T-cell (primary cell): ENCODE data around the gene ETV5. TPM values are rescaled to one million over a fixed set of nuclear protein-coding genes. Genes with fewer than 3 reads are reported as not detected.

Source experiments
- ATAC-seq, 4 experiments: fragments of 200-7000 bp in 3 of 4; fragments of 150-1000 bp in 1 of 4; cut with Tn5 transposase; replicated peaks in 1 of 4; 1 replicate in 3 of 4; 2 replicates in 1 of 4; pipeline ENCODE4 v1.10.0; 2021; ENCODE audit warnings: moderate library complexity in 3 of 4, mild to moderate bottlenecking in 2 of 4, moderate number of reproducible peaks in 1 of 4
- CTCF ChIA-PET, 2 donors: fragments of 300-600 bp; sonication (Branson Sonifier 250); formaldehyde crosslinking; loops; one replicate each; lab custom pipeline; 2022; ENCODE audit warnings: antibody characterized with exemption in 2 of 2; lab: Charles Lee
- POLR2A ChIA-PET, 2 donors: fragments of 300-600 bp; sonication (Branson Sonifier 250); formaldehyde crosslinking; loops; one replicate each; lab custom pipeline; 2022; ENCODE audit warnings: antibody characterized with exemption in 2 of 2; lab: Charles Lee
- DNase-seq, 35 experiments: peaks; one replicate each; pipeline versions ENCODE4 v3.0.0 to v3.0.0-alpha.2; 2013 to 2023
- H3K27ac ChIP-seq: one replicate; pipeline ENCODE4 v1.5.1; 2013; ENCODE audit warnings: low read length
- H3K27me3 ChIP-seq, 2 experiments: replicated peaks in 1 of 2; 1 replicate in 1 of 2; 2 replicates in 1 of 2; pipeline versions ENCODE4 v1.6.1 to v1.7.0; 2013; ENCODE audit warnings: low read length in 1 of 2, mixed read lengths in 1 of 2; ENCODE audit not compliant: control insufficient read depth in 2 of 2, insufficient read depth in 2 of 2; ENCODE audit errors: extremely low read depth in 1 of 2
- H3K36me3 ChIP-seq, 2 donors: 1 replicate in 1 of 2; 2 replicates in 1 of 2; pipeline versions ENCODE4 v1.6.1 to v1.7.0; 2013; ENCODE audit warnings: low read length in 1 of 2; ENCODE audit not compliant: control insufficient read depth in 2 of 2, insufficient read depth in 1 of 2; ENCODE audit errors: extremely low read depth in 1 of 2
- H3K4me1 ChIP-seq, 2 experiments: 1 replicate in 1 of 2; 2 replicates in 1 of 2; pipeline versions ENCODE4 v1.6.1 to v1.7.0; 2013; ENCODE audit warnings: low read length in 2 of 2, mixed read lengths in 1 of 2; ENCODE audit not compliant: insufficient read depth in 2 of 2, control insufficient read depth in 1 of 2; ENCODE audit errors: extremely low read depth in 1 of 2
- H3K4me3 ChIP-seq, 2 donors: 1 replicate in 1 of 2; 2 replicates in 1 of 2; pipeline versions ENCODE4 v1.5.1 to v1.7.0; 2013; ENCODE audit warnings: mild to moderate bottlenecking in 2 of 2, low read length in 1 of 2, moderate library complexity in 1 of 2; ENCODE audit not compliant: control insufficient read depth in 1 of 2; ENCODE audit errors: extremely low read depth in 1 of 2
- H3K9me3 ChIP-seq: 2 replicates; pipeline ENCODE4 v1.7.0; 2013
- H3K27ac Mint-ChIP-seq, 2 donors: one replicate each; pipeline ENCODE4 v1.8.0; 2020 to 2021; ENCODE audit warnings: mild to moderate bottlenecking in 2 of 2, mixed read lengths in 2 of 2
- H3K27me3 Mint-ChIP-seq, 2 donors: one replicate each; pipeline ENCODE4 v1.8.0; 2021 to 2022; ENCODE audit warnings: mixed read lengths in 2 of 2
- H3K36me3 Mint-ChIP-seq: one replicate; pipeline ENCODE4 v1.8.0; 2021; ENCODE audit warnings: mixed read lengths
- H3K4me1 Mint-ChIP-seq, 3 donors: one replicate each; pipeline ENCODE4 v1.8.0; 2020 to 2022; ENCODE audit warnings: mixed read lengths in 3 of 3, mild to moderate bottlenecking in 1 of 3
- H3K4me3 Mint-ChIP-seq, 3 donors: one replicate each; pipeline ENCODE4 v1.8.0; 2020 to 2022; ENCODE audit warnings: mild to moderate bottlenecking in 3 of 3, mixed read lengths in 3 of 3, moderate library complexity in 3 of 3
- H3K9me3 Mint-ChIP-seq, 3 donors: one replicate each; pipeline ENCODE4 v1.8.0; 2020 to 2022; ENCODE audit warnings: mixed read lengths in 3 of 3
- WGBS: methylation state at CpG from one replicate; pipeline ENCODE4 v1.1.5; 2013; ENCODE audit warnings: missing lambda C conversion rate; ENCODE audit not compliant: insufficient coverage; 5-methylcytosine and 5-hydroxymethylcytosine counted together
- total RNA-seq, 35 experiments: library from RNA in 6 of 35; stranded (reverse) in 6 of 35; fragments of 120-200 nt in 1 of 35; gene quantifications; one replicate each; pipeline versions ENCODE4 v1.2.1 to v1.2.4 and lab custom pipeline; 2013 to 2026

The ETV5 gene
- total RNA-seq, 5 donors from 2014 or later (not counting 1 experiment from before 2014, with no cell fraction given), result 0.32 to 0.93 (median 0.36) TPM; not detected in 1

GRCh38 chr3:186059192-186059591, 49.7 kb downstream of the ETV5 start:
- ATAC-seq (no peak), DNase-seq (no peak)
- POLR2A ChIA-PET, result no interaction called here
- H3K4me1 Mint-ChIP-seq, result peaks cover 10 to 12% (median 12%) of the 10 kb centered on the region in 3 donors
- H3K36me3 ChIP-seq, result no peaks in the 10 kb centered on the region
- H3K27me3 ChIP-seq, result peaks cover 0 to 7% of the 10 kb centered on the region in 2 experiments
- no peaks in the 10 kb centered on the region for H3K9me3 ChIP-seq
- WGBS, result 83% methylated on average over 2 of the region's 6 CpGs
- CTCF ChIA-PET, result interaction anchor here in 1 of 2 donors (0.6 kb wide), 1 partner anchor 105 kb away, joined by 8 read pairs; no protein-coding TSS in a partner anchor
- no peak overlapping the region for H3K4me3 ChIP-seq
- peaks cover 25 to 33% of the 10 kb centered on the region in 2 donors for H3K27me3 Mint-ChIP-seq
- no peak overlapping the region for H3K27ac ChIP-seq
- peaks cover 4 to 5% of the 10 kb centered on the region in 2 experiments for H3K4me1 ChIP-seq
- no peak overlapping the region for H3K4me3 Mint-ChIP-seq
- H3K9me3 Mint-ChIP-seq, result no peaks in the 10 kb centered on the region
- H3K36me3 Mint-ChIP-seq, result no peaks in the 10 kb centered on the region
- H3K27ac Mint-ChIP-seq, result no peak overlapping the region

GRCh38 chr3:186058225-186058624, 50.7 kb downstream of the ETV5 start:
- H3K9me3 ChIP-seq, result no peaks in the 10 kb centered on the region
- DNase-seq (no peak), ATAC-seq (no peak)
- no peak overlapping the region for H3K27ac ChIP-seq
- WGBS, result 88% methylated on average over 5 of the region's 6 CpGs
- ChIA-PET CTCF (interaction anchor here in 1 of 2 donors (0.7 kb wide), 1 partner anchor 47 kb away, joined by 4 read pairs; no protein-coding TSS in a partner anchor), POLR2A (no interaction called here)
- Mint-ChIP-seq H3K4me1 (peaks cover 10 to 12% (median 12%) of the 10 kb centered on the region in 3 donors), H3K27me3 (peaks cover 22 to 34% of the 10 kb centered on the region in 2 donors), H3K9me3 (no peaks in the 10 kb centered on the region), H3K4me3 (no peak overlapping the region), H3K36me3 (no peaks in the 10 kb centered on the region), H3K27ac (no peak overlapping the region)
- H3K4me3 ChIP-seq, result no peak overlapping the region
- H3K27me3 ChIP-seq, result peaks cover 0 to 11% of the 10 kb centered on the region in 2 experiments
- H3K4me1 ChIP-seq, result peaks cover 4 to 5% of the 10 kb centered on the region in 2 experiments
- no peaks in the 10 kb centered on the region for H3K36me3 ChIP-seq

GRCh38 chr3:186057594-186057993, 51.3 kb downstream of the ETV5 start:
- Mint-ChIP-seq H3K27ac (no peak overlapping the region), H3K27me3 (peaks cover 22 to 32% of the 10 kb centered on the region in 2 donors), H3K4me3 (no peak overlapping the region), H3K4me1 (peaks cover 10 to 12% (median 12%) of the 10 kb centered on the region in 3 donors), H3K9me3 (no peaks in the 10 kb centered on the region), H3K36me3 (no peaks in the 10 kb centered on the region)
- no peak overlapping the region for H3K27ac ChIP-seq
- WGBS, result 83% methylated on average over 2 of the region's 4 CpGs
- ChIA-PET POLR2A (no interaction called here), CTCF (no interaction called here)
- peaks cover 0 to 11% of the 10 kb centered on the region in 2 experiments for H3K27me3 ChIP-seq
- DNase-seq, result no peak
- H3K9me3 ChIP-seq, result no peaks in the 10 kb centered on the region
- no peaks in the 10 kb centered on the region for H3K36me3 ChIP-seq
- H3K4me3 ChIP-seq, result no peak overlapping the region
- no peak for ATAC-seq
- H3K4me1 ChIP-seq, result peaks cover 4 to 5% of the 10 kb centered on the region in 2 experiments

- Histone ChIP-seq H3K27ac (no peak overlapping the region), H3K9me3 (no peaks in the 10 kb centered on the region), H3K4me3 (no peak overlapping the region), H3K36me3 (no peaks in the 10 kb centered on the region), H3K4me1 (peaks cover 0 to 3% of the 10 kb centered on the region in 2 experiments), H3K27me3 (peaks cover 0 to 8% of the 10 kb centered on the region in 2 experiments)
- Mint-ChIP-seq H3K27ac (no peak overlapping the region), H3K4me3 (no peak overlapping the region), H3K4me1 (peaks cover 2 to 3% (median 2%) of the 10 kb centered on the region in 3 donors), H3K9me3 (no peaks in the 10 kb centered on the region), H3K27me3 (peaks cover 19 to 31% of the 10 kb centered on the region in 2 donors), H3K36me3 (no peaks in the 10 kb centered on the region)
- CTCF ChIA-PET, result interaction anchor here in 1 of 2 donors (0.6 kb wide), 1 partner anchor 190 kb away, joined by 7 read pairs; no protein-coding TSS in a partner anchor
- ATAC-seq (no peak), DNase-seq (no peak)
- WGBS, result 67% methylated on average over 1 of the region's 8 CpGs
- POLR2A ChIA-PET, result no interaction called here
These were observed 54.0 kb downstream of the ETV5 start for GRCh38 chr3:186054792-186055352.

- no peaks in the 10 kb centered on the region for H3K36me3 Mint-ChIP-seq
- Histone ChIP-seq H3K27ac (no peak overlapping the region), H3K27me3 (peaks cover 0 to 8% of the 10 kb centered on the region in 2 experiments), H3K4me3 (no peak overlapping the region), H3K4me1 (no peaks in the 10 kb centered on the region), H3K9me3 (no peaks in the 10 kb centered on the region), H3K36me3 (no peaks in the 10 kb centered on the region)
- WGBS, result 79% methylated on average over 3 of the region's 12 CpGs
- CTCF ChIA-PET, result no interaction called here
- no peak overlapping the region for H3K27ac Mint-ChIP-seq
- DNase-seq (no peak), ATAC-seq (no peak)
- no peaks in the 10 kb centered on the region for H3K9me3 Mint-ChIP-seq
- POLR2A ChIA-PET, result no interaction called here
- peaks cover 18 to 31% of the 10 kb centered on the region in 2 donors for H3K27me3 Mint-ChIP-seq
- H3K4me3 Mint-ChIP-seq, result no peak overlapping the region
- no peaks in the 10 kb centered on the region for H3K4me1 Mint-ChIP-seq
These were observed 54.7 kb downstream of the ETV5 start for GRCh38 chr3:186053954-186054791.

DNA sequence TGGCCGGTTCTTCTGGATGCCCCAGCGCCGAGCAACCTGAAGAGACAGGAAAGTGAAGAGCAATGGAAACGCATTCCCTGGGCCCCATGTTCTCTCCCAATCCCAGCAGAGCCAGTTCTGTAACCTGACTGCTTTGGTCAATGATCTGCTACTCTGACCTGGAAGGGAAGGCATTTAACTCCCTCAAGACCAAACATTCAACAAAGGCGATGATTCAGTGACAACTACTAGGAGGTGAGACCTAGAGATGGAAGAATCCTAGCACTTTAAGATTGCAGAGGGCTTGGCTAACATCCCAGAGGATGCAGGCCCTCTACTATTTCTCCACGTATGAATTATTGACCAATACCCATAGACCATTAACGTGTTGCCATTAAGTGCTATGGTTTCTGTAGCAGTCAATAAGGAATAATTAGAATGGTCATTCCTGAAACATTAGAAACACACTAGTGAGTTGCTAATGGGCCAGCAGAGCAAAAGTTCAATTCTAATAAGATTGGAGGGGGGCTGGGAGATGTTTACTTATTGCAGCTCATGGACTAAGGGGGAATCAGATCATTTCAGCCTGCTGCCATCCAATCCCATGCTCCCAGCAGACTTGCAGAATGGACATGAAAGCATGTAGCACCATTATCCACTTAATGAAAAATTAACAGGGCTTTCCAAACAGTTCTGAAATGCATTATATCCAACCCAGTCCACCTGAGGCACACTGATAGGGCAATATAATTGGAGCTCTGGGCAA, 56.6 kb downstream of the ETV5 start:
- 71% methylated on average over 3 of the region's 7 CpGs for WGBS
- Histone ChIP-seq H3K27me3 (peaks cover 0 to 8% of the 10 kb centered on the region in 2 experiments), H3K27ac (no peak overlapping the region), H3K4me3 (no peak overlapping the region), H3K4me1 (no peaks in the 10 kb centered on the region), H3K36me3 (no peaks in the 10 kb centered on the region), H3K9me3 (no peaks in the 10 kb centered on the region)
- DNase-seq (no peak), ATAC-seq (no peak)
- POLR2A ChIA-PET, result interaction anchor here in 1 of 2 donors (0.6 kb wide), 1 partner anchor 303 kb away, joined by 3 read pairs; no protein-coding TSS in a partner anchor
- Mint-ChIP-seq H3K4me1 (no peaks in the 10 kb centered on the region), H3K27me3 (peaks cover 14 to 31% of the 10 kb centered on the region in 2 donors), H3K9me3 (no peaks in the 10 kb centered on the region), H3K27ac (no peak overlapping the region), H3K4me3 (no peak overlapping the region), H3K36me3 (no peaks in the 10 kb centered on the region)
- CTCF ChIA-PET, result no interaction called here
